ENCODE data around the gene PRKCQ.

PRKCQ gene

DNA sequence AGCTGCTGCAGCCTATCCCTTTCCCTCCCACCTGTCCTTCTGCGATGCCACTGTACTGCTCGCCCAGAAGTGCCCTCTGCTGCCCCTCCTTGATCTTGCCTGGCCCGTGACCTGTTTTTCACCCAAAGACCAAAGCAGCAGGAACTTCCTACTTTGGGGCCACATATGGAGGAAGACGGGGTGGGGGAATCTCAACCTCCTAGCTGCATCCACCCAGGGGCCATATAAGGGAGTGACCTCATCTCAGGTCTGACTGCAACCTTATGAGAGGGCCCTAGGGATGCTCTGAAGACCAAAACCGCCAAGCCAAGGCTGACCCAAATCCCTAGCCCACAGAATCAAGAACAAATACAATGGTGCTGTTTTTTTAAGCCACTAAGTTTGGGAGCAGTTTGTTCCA, 15.7 kb downstream of the PRKCQ start:
- no peak for DNase-seq

GRCh38 chr10:6563731-6564130, 16.3 kb downstream of the PRKCQ start:
- DNase-seq, result no peak

GRCh38 chr10:6563075-6563474, 17.0 kb downstream of the PRKCQ start:
- peak; percentile 63 for DNase-seq

DNA sequence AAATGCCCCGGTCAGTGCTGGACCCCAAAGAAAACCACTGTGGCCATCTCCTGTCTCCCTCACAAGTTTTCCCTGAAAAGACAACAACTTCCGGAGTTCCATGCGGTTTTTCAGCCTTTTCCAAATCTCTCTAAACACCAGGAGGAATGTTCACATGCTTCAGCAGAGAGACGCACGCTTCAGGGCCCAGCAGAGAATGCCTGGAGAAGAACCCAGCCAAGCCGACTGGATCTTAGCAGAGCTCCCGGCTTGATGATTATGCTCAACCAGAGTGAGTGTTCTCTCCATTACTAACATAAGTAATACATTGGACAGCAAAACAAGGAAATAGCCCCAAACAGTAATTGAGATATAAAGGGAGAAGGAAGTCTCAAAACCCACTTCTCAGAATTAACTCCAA, 17.9 kb downstream of the PRKCQ start:
- DNase-seq, result no peak

- DNase-seq, result no peak
These were observed 18.5 kb downstream of the PRKCQ start for GRCh38 chr10:6561552-6561951.

GRCh38 chr10:6558759-6559461, 21.2 kb downstream of the PRKCQ start:
- DNase-seq, result peak; percentile 44

GRCh38 chr10:6558272-6558671, 21.8 kb downstream of the PRKCQ start:
- DNase-seq, result no peak

DNA sequence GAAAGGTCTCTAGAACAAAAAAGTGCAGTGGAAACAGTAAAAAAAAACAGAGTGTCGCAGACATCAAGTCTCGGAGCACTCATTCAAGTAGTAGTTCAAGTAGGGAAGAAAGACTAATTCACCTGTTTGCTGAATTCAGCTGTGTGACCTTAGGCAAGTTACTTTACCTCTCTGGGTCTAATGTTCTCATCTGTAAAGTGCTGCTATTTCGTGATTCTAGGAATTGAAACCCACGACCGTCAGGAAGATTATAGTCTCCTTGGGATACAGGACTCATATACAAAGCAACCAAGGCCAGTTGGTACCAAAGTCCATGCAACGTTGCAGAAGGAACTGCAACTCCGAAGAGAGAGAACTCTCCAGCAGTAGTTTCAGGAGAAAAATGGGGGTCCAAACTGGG, 26.1 kb downstream of the PRKCQ start:
- no peak for DNase-seq

- DNase-seq, result peak; percentile 64
These were observed 36.6 kb downstream of the PRKCQ start for GRCh38 chr10:6543431-6544005.

DNA sequence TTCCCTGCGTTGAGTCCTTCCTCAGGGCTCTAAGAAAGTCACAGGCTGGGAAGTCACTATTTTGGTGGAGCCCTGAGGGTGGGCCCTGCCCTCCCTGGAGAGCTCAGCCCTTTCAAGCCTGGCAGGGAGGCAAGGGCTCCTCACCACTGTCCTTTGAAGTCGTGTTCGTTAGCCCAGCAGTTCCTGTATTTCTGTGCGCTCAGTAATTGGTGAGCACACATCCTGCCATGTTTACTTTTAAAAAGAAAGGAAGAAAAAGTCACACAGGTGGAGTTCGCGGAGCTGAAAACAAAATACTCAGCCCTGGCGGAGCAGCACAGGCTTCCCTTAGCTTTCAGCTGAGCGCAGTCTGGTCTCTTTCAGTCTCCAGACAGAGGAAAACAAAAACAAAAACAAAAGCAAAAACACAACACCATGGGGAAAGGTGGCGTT, 37.1 kb downstream of the PRKCQ start:
- DNase-seq, result peak; percentile 45

- DNase-seq, result no peak
These were observed 40.2 kb downstream of the PRKCQ start for GRCh38 chr10:6539833-6540232.

- DNase-seq, result no peak
These were observed 42.3 kb downstream of the PRKCQ start for GRCh38 chr10:6537770-6538169.

- DNase-seq, result no peak
These were observed 44.0 kb downstream of the PRKCQ start for GRCh38 chr10:6536102-6536501.

GRCh38 chr10:6535156-6535764, 44.8 kb downstream of the PRKCQ start:
- DNase-seq, result no peak

DNA sequence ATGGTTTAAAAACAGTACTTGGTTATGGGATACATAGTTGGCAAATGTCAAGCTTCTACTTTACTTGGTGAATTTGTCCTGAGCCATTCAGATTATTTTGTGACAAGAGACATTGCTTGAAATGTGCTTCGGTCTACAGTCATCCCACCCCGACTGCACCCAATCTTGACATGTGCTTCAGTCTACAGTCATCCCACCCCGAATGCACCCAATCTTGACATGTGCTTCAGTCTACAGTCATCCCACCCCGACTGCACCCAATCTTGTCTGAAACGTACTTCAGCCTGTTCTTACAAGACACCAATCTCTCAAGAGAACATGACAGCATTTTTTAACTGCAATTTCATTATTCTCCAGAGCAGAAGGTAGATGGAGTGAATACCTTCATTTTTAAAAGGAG, 47.8 kb downstream of the PRKCQ start:
- no peak for DNase-seq

DNA sequence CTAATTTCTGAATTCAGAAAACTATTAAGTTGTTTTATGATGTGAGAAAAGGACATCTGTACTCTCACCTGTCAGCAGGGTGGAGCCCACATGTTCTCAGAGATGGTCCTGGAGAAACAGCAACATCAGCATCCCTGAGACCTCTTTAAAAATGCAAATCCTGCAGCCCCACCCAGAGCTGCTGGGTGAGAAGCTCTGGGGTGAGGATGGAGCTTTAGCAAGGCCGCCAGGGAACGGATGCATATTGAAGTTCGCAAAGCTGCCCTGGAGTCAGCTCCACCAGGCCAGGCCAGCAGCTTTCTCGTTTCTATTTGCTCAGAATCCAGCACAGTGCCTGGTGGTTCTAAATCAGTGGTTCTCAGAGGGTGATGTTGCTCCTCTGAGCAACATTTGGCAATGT, 49.1 kb downstream of the PRKCQ start:
- no peak for DNase-seq

GRCh38 chr10:6530211-6530840, 49.8 kb downstream of the PRKCQ start:
- DNase-seq, result peak; percentile 80

DNA sequence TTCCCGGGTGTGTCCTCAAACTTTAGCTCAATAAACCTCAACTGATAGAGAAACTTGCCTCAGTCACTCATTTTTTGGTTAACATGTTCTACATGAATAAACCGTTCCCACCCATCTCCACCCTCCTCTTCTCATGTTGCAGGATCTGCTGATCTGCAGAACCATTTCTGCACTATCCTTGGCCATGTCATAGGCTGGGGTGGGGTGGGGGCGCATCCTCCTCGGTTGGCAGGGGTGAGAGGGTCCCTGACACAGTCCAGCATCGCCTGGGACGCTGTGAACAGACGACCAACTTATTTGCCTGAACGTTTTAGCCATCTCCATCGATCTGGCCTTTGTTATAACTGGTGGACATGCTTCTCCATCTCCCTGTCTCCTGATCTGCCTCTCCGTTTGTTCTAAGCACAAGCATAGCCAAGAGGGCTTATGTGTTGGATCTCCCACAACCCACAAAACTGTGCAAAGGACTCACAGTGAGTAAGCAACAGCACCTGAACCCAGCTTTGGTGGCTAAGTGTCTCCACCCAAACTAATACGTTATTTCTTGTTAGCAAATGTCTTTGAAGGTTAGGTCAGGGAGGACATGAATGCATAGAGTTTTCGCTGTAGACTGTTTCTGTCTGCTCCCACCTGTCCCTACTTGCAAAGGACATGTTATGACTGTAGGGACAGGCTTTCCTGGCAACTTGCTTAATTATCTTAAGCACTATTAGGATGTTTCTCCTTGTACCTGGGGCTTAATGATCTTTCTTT, 51.7 kb downstream of the PRKCQ start:
- DNase-seq, result no peak

- DNase-seq, result no peak
These were observed 54.4 kb downstream of the PRKCQ start for GRCh38 chr10:6525599-6526165.

- no peak for DNase-seq
These were observed 57.8 kb downstream of the PRKCQ start for GRCh38 chr10:6522230-6522629.

DNA sequence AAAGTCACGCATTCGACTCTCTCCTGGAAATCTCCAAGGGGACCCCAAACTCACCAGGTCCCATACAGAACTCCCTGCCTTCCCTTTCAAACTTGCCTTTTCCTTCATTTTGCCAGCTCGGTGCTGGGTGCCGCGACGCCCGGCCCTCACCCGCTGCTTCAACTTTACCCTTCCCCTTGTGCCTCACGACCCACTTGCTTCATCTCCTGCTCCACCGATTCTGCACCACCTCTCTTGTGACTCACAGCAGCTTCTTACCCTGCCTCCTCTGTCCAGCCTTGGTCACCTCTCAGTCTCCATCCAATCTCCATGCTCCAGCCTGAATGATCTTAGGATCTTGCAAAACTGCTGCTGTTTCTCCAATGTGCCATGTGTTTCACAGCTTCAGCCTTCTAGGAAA, 59.9 kb downstream of the PRKCQ start:
- no peak for DNase-seq

- DNase-seq, result no peak
These were observed 61.2 kb downstream of the PRKCQ start for GRCh38 chr10:6518791-6519429.

GRCh38 chr10:6516929-6517284, 63.2 kb downstream of the PRKCQ start:
- no peak for DNase-seq
